PC-3 (cell line): ENCODE measurements around the gene FBXL15. TPM values are rescaled to one million over a fixed set of nuclear protein-coding genes. Genes with fewer than 3 reads are reported as not detected.

Experiments used
- ATAC-seq: fragments of 200-7000 bp; cut with Tn5 transposase; 2 replicates; pipeline ENCODE4 v1.9.1; 2020; ENCODE audit warnings: mild to moderate bottlenecking, moderate library complexity
- BruUV-seq: library from RNA; stranded (reverse); fragments of 400-500 nt; replicated peaks from 2 replicates; lab custom pipeline; 2021; lab: Mats Ljungman, UMichigan
- CTCF ChIA-PET: fragments of 300-600 bp; sonication (Branson Sonifier 250); formaldehyde crosslinking; loops from one replicate; lab custom pipeline; 2022; ENCODE audit warnings: antibody characterized with exemption; lab: Charles Lee
- POLR2A ChIA-PET: fragments of 300-600 bp; sonication (Branson Sonifier 250); formaldehyde crosslinking; loops from one replicate; lab custom pipeline; 2022; ENCODE audit warnings: antibody characterized with exemption; ENCODE audit not compliant: unreplicated experiment; lab: Charles Lee
- DNase-seq: peaks from one replicate; pipeline ENCODE4 v3.0.0-alpha.2; 2015
- H2AFZ ChIP-seq: fragments of 300-600 bp; sonication (generic); 2 replicates; pipeline ENCODE4 v1.6.0; 2016; ENCODE audit warnings: antibody characterized with exemption, low read length
- H3F3A ChIP-seq: fragments of 300-600 bp; sonication (generic); one replicate; pipeline ENCODE4 v1.6.0; 2017; ENCODE audit warnings: antibody characterized with exemption, low read length, control low read depth, mild to moderate bottlenecking; ENCODE audit not compliant: unreplicated experiment
- H3K27ac ChIP-seq: fragments of 300-600 bp; sonication (generic); 2 replicates; pipeline ENCODE4 v1.5.1; 2016; ENCODE audit warnings: mild to moderate bottlenecking, low read length
- H3K27me3 ChIP-seq: fragments of 300-600 bp; sonication (generic); 2 replicates; pipeline ENCODE4 v1.6.1; 2016; ENCODE audit warnings: low read length, mixed read lengths
- H3K36me3 ChIP-seq: fragments of 300-600 bp; sonication (generic); 2 replicates; pipeline ENCODE4 v1.6.1; 2016; ENCODE audit warnings: low read depth, mixed run types, low read length, mixed read lengths
- H3K4me1 ChIP-seq: fragments of 300-600 bp; sonication (generic); 2 replicates; pipeline ENCODE4 v1.5.1; 2016; ENCODE audit warnings: low read length; ENCODE audit not compliant: insufficient read depth
- H3K4me2 ChIP-seq: fragments of 300-600 bp; sonication (generic); 2 replicates; pipeline ENCODE4 v1.6.0; 2016; ENCODE audit warnings: low read length
- H3K4me3 ChIP-seq: fragments of 300-600 bp; sonication (generic); 2 replicates; pipeline ENCODE4 v1.5.1; 2016; ENCODE audit warnings: mild to moderate bottlenecking, low read length, mixed read lengths
- H3K79me2 ChIP-seq: fragments of 300-600 bp; sonication (generic); 2 replicates; pipeline ENCODE4 v1.6.1; 2017; ENCODE audit warnings: low read length, mixed read lengths
- H3K9ac ChIP-seq: fragments of 300-600 bp; sonication (generic); 2 replicates; pipeline ENCODE4 v1.6.0; 2016; ENCODE audit warnings: mild to moderate bottlenecking, low read length
- H3K9me2 ChIP-seq: fragments of 300-600 bp; sonication (generic); replicated peaks from 2 replicates; pipeline ENCODE4 v1.6.1; 2016; ENCODE audit warnings: mixed run types, low read length, mixed read lengths
- H3K9me3 ChIP-seq: fragments of 300-600 bp; sonication (generic); 2 replicates; pipeline ENCODE4 v1.6.1; 2016; ENCODE audit warnings: low read length, mixed read lengths
- H4K20me1 ChIP-seq: fragments of 300-600 bp; sonication (generic); 2 replicates; pipeline ENCODE4 v1.6.1; 2016; ENCODE audit warnings: low read length, mixed read lengths
- CTCF ChIP-seq: fragments of 300-600 bp; sonication (generic); conservative IDR thresholded peaks from 2 replicates; pipeline ENCODE4 v1.5.1; 2017; ENCODE audit warnings: antibody characterized with exemption, low read depth, mild to moderate bottlenecking, low read length
- EZH2 ChIP-seq: fragments of 300-600 bp; sonication (generic); IDR thresholded peaks from one replicate; pipeline ENCODE4 v1.6.1; 2017; ENCODE audit warnings: antibody characterized with exemption, mild to moderate bottlenecking, low read length; ENCODE audit not compliant: unreplicated experiment
- EZH2phosphoT487 ChIP-seq: fragments of 300-600 bp; sonication (generic); IDR thresholded peaks from 2 replicates; pipeline ENCODE4 v1.6.1; 2018; ENCODE audit warnings: mild to moderate bottlenecking, antibody characterized with exemption, low read length, borderline replicate concordance
- intact Hi-C: fragments of 100-400 bp; cut with micrococcal nuclease; formaldehyde crosslinking; loops from 2 replicates; pipeline ENCODE4 v1.9.0; 2023
- total RNA-seq: library from RNA; depleted of rRNA; stranded (reverse); fragments of >200 nt; gene quantifications from 2 replicates; pipeline ENCODE4 v1.2.3, GENCODE V29; 2014

The FBXL15 gene
- total RNA-seq, 1 experiment from 2014 or later: 12.7 TPM

- no peaks in the 10 kb centered on the region for H3K79me2 ChIP-seq
- no peaks in the 10 kb centered on the region for H4K20me1 ChIP-seq
- BruUV-seq: no TSS peak
- H3K9ac ChIP-seq: no peak overlapping the region
- ChIA-PET POLR2A (no interaction called here), CTCF (no interaction called here)
- intact Hi-C loops: no loop called here
- H3K4me1 ChIP-seq: peaks cover 8% of the 10 kb centered on the region
- no peak overlapping the region for H2AFZ ChIP-seq
- DNase-seq (no peak), ATAC-seq (no peak)
- no peaks in the 10 kb centered on the region for H3K9me3 ChIP-seq
- H3K4me2 ChIP-seq: no peak overlapping the region
- H3K27ac ChIP-seq: no peak overlapping the region
- no peaks in the 10 kb centered on the region for H3K27me3 ChIP-seq
- TF ChIP-seq EZH2phosphoT487: no peak
- TF ChIP-seq CTCF: no peak
- TF ChIP-seq EZH2: no peak
- no peaks in the 10 kb centered on the region for H3F3A ChIP-seq
- H3K36me3 ChIP-seq: no peaks in the 10 kb centered on the region
- no peaks in the 10 kb centered on the region for H3K9me2 ChIP-seq
- no peak overlapping the region for H3K4me3 ChIP-seq
Measured at GRCh38 chr10:102416283-102416682, 4.4 kb upstream of the FBXL15 start.

- TF ChIP-seq CTCF (no peak), EZH2 (no peak), EZH2phosphoT487 (no peak)
- Histone ChIP-seq H3K4me1 (peaks cover 8% of the 10 kb centered on the region), H3K36me3 (no peaks in the 10 kb centered on the region), H3K79me2 (no peaks in the 10 kb centered on the region), H2AFZ (no peak overlapping the region), H3K27ac (no peak overlapping the region), H4K20me1 (no peaks in the 10 kb centered on the region), H3K4me3 (no peak overlapping the region), H3K4me2 (no peak overlapping the region), H3K27me3 (no peaks in the 10 kb centered on the region), H3K9me3 (no peaks in the 10 kb centered on the region), H3F3A (no peaks in the 10 kb centered on the region), H3K9ac (no peak overlapping the region), H3K9me2 (no peaks in the 10 kb centered on the region)
- intact Hi-C loops: no loop called here
- ChIA-PET POLR2A (no interaction called here), CTCF (no interaction called here)
- DNase-seq (no peak), ATAC-seq (no peak)
- BruUV-seq: no TSS peak
Measured at GRCh38 chr10:102416695-102417094, 3.9 kb upstream of the FBXL15 start.

GRCh38 chr10:102418622-102419268, 1.9 kb upstream of the FBXL15 start, which contains the start of gene PSD:
TSS of gene PSD (minus strand) at chr10:102418785. CDS start at chr10:102417038, 1,747 bp downstream.
- CTCF ChIA-PET: no interaction called here
- Histone ChIP-seq H3K27ac (no peak within 1 kb of the TSS), H3K36me3 (0 out of 2 replicates have a peak, but pooled peaks cover 4% of the 10 kb centered on the region), H3K4me2 (peak within 1 kb of the TSS; percentile 92), H3K79me2 (peaks cover 11% of the 10 kb centered on the region; the same call in 1 of the 2 replicates), H4K20me1 (no peaks in the 10 kb centered on the region), H3F3A (no peaks in the 10 kb centered on the region), H3K27me3 (no peaks in the 10 kb centered on the region), H3K4me3 (peak within 1 kb of the TSS; percentile 88), H2AFZ (peak within 1 kb of the TSS; percentile 89), H3K4me1 (peaks cover 20% of the 10 kb centered on the region), H3K9me3 (no peaks in the 10 kb centered on the region), H3K9me2 (no peaks in the 10 kb centered on the region), H3K9ac (no peak within 1 kb of the TSS)
- DNase-seq: no peak
- no TSS peak for BruUV-seq
- no peak for ATAC-seq
- intact Hi-C loops: no loop called here
- POLR2A ChIA-PET: no interaction called here
- TF ChIP-seq CTCF: no peak
